CD4-positive, alpha-beta T cell treated with Interleukin-10 for 1 hour (primary cell): ENCODE results near the gene R3HCC1L.

ENCODE experiments used
- DNase-seq: peaks from one replicate; pipeline ENCODE4 v3.0.0-alpha.2; 2020

Gene R3HCC1L

GRCh38 chr10:98292971-98293370 is 158.5 kb downstream of the R3HCC1L start:
- DNase-seq, result no peak

DNA sequence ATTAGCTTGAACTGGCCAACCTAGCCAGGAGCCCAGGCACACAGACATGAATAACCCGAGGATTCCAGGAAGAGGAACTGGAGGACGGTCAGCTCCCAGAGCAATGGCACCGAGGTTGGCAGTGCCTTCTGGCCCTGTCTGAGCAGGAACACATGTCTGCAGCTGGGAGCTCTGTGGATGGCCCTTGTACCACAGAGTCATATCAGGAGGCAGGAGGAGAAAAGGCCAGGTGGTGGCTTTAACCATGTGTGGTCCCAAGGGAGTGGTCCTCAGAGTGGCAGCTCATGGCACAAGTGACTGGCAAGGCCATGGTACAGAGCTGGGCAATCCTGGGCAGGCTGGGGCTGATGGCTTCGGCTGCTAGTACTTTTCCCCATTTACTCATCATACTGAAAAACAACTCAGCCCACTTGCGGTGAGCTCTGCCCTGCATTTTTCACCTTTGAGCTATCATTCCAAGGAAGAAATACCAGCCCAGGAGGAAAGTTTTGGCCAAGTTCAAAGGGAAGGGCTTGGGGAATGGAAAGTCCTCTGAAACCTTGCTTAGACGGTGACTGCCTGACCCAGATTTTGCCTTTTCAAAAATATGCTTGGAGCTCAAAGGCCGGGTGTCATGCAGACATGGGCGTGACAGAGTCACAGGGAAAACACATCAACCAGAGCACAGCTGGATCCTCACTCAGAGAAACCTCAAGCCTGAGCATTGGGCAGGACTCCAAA is 159.3 kb downstream of the R3HCC1L start:
- no peak for DNase-seq

DNA sequence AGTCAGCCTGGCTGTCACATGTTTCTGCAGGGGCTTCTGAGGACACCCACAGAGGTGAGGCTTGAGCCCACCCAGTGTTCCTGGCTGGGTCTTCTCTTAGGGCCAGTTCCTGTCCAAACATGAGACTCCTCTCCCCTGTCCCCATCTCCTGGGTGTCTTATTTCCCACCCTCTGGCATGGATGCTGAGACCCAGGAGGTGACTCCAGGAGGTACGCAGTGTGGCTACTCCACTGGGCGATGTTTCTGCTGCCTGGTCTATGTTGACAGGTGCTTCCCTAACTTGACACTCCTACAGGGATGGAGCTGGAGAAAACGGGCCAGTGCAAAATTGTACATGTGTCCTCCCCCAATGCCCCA is 159.8 kb downstream of the R3HCC1L start:
- no peak for DNase-seq
